Cardiac fibroblast (primary cell): Measurements from ENCODE around the gene C2orf74.
A peak's percentile ranks its signal among the peaks of the same experiment; 100 is the strongest.
"Not testable (repeated sequence)": the region's sequence is repeated elsewhere in the genome, so short reads cannot be mapped to it uniquely, and the experiment has no call there.

Experiments used
- DNase-seq, 2 donors: peaks; one replicate each; pipeline versions ENCODE4 v3.0.0 to v3.0.0-alpha.2; 2010; ENCODE audit warnings: low read depth in 2 of 2
- H3K4me3 ChIP-seq, 2 donors: replicated peaks in 1 of 2; 1 replicate in 1 of 2; 2 replicates in 1 of 2; pipeline ENCODE4 v1.5.1; 2011; ENCODE audit warnings: low read depth in 2 of 2, low read length in 2 of 2, mild to moderate bottlenecking in 2 of 2, moderate library complexity in 1 of 2
- CTCF ChIP-seq: IDR thresholded peaks from one replicate; pipeline ENCODE4 v1.5.1; 2011; ENCODE audit warnings: low read depth, mild to moderate bottlenecking, low read length, inconsistent platforms

The C2orf74 gene

GRCh38 chr2:61161888-61162287 lies at the start of gene C2orf74:
C2orf74 (plus strand) TSS chr2:61162188; CDS start chr2:61162515, 327 bp downstream.
- no peak for DNase-seq
- no peak within 1 kb of the TSS for H3K4me3 ChIP-seq
- no peak for TF ChIP-seq CTCF

- H3K4me3 ChIP-seq = no peak overlapping the region
- TF ChIP-seq CTCF = no peak
- no peak for DNase-seq
Measured at GRCh38 chr2:61114147-61114546, 47.8 kb upstream of the C2orf74 start.

GRCh38 chr2:61116302-61116701 lies 45.7 kb upstream of the C2orf74 start:
- H3K4me3 ChIP-seq = no peak overlapping the region
- TF ChIP-seq CTCF = no peak
- DNase-seq = no peak

- no peak overlapping the region for H3K4me3 ChIP-seq
- peak in 1 of 2 donors; percentile 13 for DNase-seq
- no peak for TF ChIP-seq CTCF
Measured at GRCh38 chr2:61117534-61117933, 44.5 kb upstream of the C2orf74 start.

- no peak for TF ChIP-seq CTCF
- no peak overlapping the region for H3K4me3 ChIP-seq
- no peak for DNase-seq
Measured at GRCh38 chr2:61125123-61125710, 36.8 kb upstream of the C2orf74 start.

GRCh38 chr2:61125798-61126197 lies 36.2 kb upstream of the C2orf74 start:
- no peak for TF ChIP-seq CTCF
- no peak for DNase-seq
- H3K4me3 ChIP-seq = no peak overlapping the region

- not testable (repeated sequence) for DNase-seq, H3K4me3 ChIP-seq
Measured at GRCh38 chr2:61128122-61128521, 33.9 kb upstream of the C2orf74 start.
